HG03469 (cell line): Measurements from ENCODE around the gene R3HDM2.

ENCODE experiments used
- ATAC-seq: cut with Tn5 transposase; IDR thresholded peaks from one replicate; pipeline ENCODE4 v1.9.1; 2021; ENCODE audit warnings: mild to moderate bottlenecking, moderate library complexity, moderate number of reproducible peaks; ENCODE audit not compliant: unreplicated experiment

R3HDM2 gene

GRCh38 chr12:57243521-57244311 lies 187.1 kb downstream of the R3HDM2 start:
- no peak for ATAC-seq

GRCh38 chr12:57242691-57243454 lies 188.0 kb downstream of the R3HDM2 start:
- ATAC-seq = no peak

- no peak for ATAC-seq
Measured at GRCh38 chr12:57242329-57242690, 188.5 kb downstream of the R3HDM2 start.

GRCh38 chr12:57241402-57242310 lies 189.2 kb downstream of the R3HDM2 start:
- ATAC-seq = no peak

GRCh38 chr12:57240926-57241401 lies 189.9 kb downstream of the R3HDM2 start:
- no peak for ATAC-seq

GRCh38 chr12:57240066-57240921 lies 190.5 kb downstream of the R3HDM2 start:
- ATAC-seq = no peak

- ATAC-seq = no peak
Measured at GRCh38 chr12:57239587-57240065, 191.2 kb downstream of the R3HDM2 start.

- ATAC-seq = peak; percentile 52
Measured at GRCh38 chr12:57238854-57239554, 191.8 kb downstream of the R3HDM2 start.

GRCh38 chr12:57237932-57238853 lies 192.7 kb downstream of the R3HDM2 start:
- no peak for ATAC-seq

GRCh38 chr12:57237596-57237931 lies 193.3 kb downstream of the R3HDM2 start:
- ATAC-seq = no peak

- ATAC-seq = no peak
Measured at GRCh38 chr12:57236925-57237595, 193.8 kb downstream of the R3HDM2 start.

GRCh38 chr12:57236201-57236924 lies 194.5 kb downstream of the R3HDM2 start:
- no peak for ATAC-seq

- ATAC-seq = no peak
Measured at GRCh38 chr12:57235728-57236131, 195.1 kb downstream of the R3HDM2 start.

GRCh38 chr12:57235017-57235727 lies 195.7 kb downstream of the R3HDM2 start:
- no peak for ATAC-seq

GRCh38 chr12:57234571-57235016 lies 196.2 kb downstream of the R3HDM2 start:
- no peak for ATAC-seq

- no peak for ATAC-seq
Measured at GRCh38 chr12:57234233-57234570, 196.6 kb downstream of the R3HDM2 start.
